SK-N-SH (cell line): ENCODE measurements around the gene DDX50.

Source experiments
- CTCF ChIP-seq: fragments of 200-600 bp; sonication (generic); IDR thresholded peaks from 2 replicates; pipeline ENCODE4 v1.6.1; 2017; ENCODE audit warnings: antibody characterized with exemption, mild to moderate bottlenecking, moderate library complexity
- EP300 ChIP-seq, 2 experiments: IDR thresholded peaks; 2 replicates each; pipeline versions ENCODE4 v1.4.0 to v1.6.1; 2012; ENCODE audit warnings: borderline replicate concordance in 1 of 2, low read depth in 1 of 2, low read length in 1 of 2
- EZH2phosphoT487 ChIP-seq: fragments of 200-600 bp; sonication (generic); IDR thresholded peaks from 2 replicates; pipeline ENCODE4 v1.6.1; 2017; ENCODE audit warnings: low read depth, mixed run types, mild to moderate bottlenecking, antibody characterized with exemption, moderate library complexity, borderline replicate concordance
- GABPA ChIP-seq: IDR thresholded peaks from 2 replicates; pipeline ENCODE4 v1.4.0; 2012; ENCODE audit warnings: low read depth, mild to moderate bottlenecking
- NFIC ChIP-seq: IDR thresholded peaks from 2 replicates; pipeline ENCODE4 v1.4.0; 2012; ENCODE audit warnings: borderline replicate concordance
- TAF1 ChIP-seq: IDR thresholded peaks from 2 replicates; pipeline ENCODE4 v1.6.1; 2012; ENCODE audit warnings: low read depth, mild to moderate bottlenecking, low read length, moderate library complexity, borderline replicate concordance
- YY1 ChIP-seq: IDR thresholded peaks from 2 replicates; pipeline ENCODE4 v1.4.0; 2012; ENCODE audit warnings: low read depth, mild to moderate bottlenecking
- TF ChIP-seq, protein P1 (sequence below): IDR thresholded peaks from 2 replicates; pipeline ENCODE4 v1.4.0; 2012; ENCODE audit warnings: low read depth, borderline replicate concordance
- TF ChIP-seq, protein P2 (sequence below): IDR thresholded peaks from 2 replicates; pipeline ENCODE4 v1.4.0; 2012; ENCODE audit warnings: low read depth

DNA sequence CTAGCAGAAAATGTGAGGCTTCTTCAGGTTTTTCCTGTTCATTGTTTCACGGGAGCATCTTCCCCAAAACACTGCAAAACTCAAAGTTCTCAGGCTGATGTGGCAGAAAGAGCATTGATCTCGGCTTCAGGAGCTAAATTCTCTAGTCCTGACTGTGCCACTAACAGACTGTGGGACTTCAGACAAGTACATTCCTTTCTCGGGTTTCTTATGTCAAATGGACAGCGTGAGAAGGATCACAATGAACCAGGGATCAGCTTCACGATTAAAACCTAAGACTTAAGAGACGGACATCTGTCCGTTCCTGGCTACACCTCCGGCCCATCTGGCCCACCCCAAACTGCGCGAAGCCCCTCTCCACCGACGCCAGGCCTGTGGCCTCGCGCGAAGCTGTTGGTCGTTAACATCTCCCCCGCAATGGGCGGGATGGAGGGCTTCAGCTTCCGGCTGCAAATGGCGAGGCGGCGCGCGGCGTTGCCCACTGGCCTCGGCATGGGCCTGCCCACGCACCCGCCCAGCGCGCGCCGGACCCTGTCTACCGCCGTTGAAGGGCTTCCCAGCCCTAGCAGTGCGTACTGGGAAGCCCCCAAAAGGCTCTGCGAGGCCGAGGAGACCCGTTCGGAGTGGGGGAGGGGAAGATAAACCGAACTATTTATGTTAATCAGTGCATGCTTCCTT, 549 bp upstream of the DDX50 start:
- TF ChIP-seq, protein P1, sequence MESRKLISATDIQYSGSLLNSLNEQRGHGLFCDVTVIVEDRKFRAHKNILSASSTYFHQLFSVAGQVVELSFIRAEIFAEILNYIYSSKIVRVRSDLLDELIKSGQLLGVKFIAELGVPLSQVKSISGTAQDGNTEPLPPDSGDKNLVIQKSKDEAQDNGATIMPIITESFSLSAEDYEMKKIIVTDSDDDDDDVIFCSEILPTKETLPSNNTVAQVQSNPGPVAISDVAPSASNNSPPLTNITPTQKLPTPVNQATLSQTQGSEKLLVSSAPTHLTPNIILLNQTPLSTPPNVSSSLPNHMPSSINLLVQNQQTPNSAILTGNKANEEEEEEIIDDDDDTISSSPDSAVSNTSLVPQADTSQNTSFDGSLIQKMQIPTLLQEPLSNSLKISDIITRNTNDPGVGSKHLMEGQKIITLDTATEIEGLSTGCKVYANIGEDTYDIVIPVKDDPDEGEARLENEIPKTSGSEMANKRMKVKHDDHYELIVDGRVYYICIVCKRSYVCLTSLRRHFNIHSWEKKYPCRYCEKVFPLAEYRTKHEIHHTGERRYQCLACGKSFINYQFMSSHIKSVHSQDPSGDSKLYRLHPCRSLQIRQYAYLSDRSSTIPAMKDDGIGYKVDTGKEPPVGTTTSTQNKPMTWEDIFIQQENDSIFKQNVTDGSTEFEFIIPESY = peak; percentile 49; the same call in 1 of the 2 replicates
- TF ChIP-seq NFIC (no peak), CTCF (no peak), YY1 (peak; percentile 79), GABPA (no peak), EP300 (IDR thresholded peaks at IDR 0.05; ENCODE audit: borderline replicate concordance in 1 of 2, low read depth in 1 of 2, low read length in 1 of 2) (no peak; a peak in 1 of 4 replicates), TAF1 (peak; percentile 99), EZH2phosphoT487 (no peak)
- TF ChIP-seq, protein P2, sequence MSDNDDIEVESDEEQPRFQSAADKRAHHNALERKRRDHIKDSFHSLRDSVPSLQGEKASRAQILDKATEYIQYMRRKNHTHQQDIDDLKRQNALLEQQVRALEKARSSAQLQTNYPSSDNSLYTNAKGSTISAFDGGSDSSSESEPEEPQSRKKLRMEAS = peak; percentile 91
